Cortex of kidney (tissue), 1 donor: ENCODE measurements around the gene ZC3HAV1L.
"Not testable (repeated sequence)": the region's sequence is repeated elsewhere in the genome, so short reads cannot be mapped to it uniquely, and the experiment has no call there.

ENCODE experiments used
- DNase-seq: peaks from one replicate; lab custom pipeline; 2025; lab: John Stamatoyannopoulos, UW

The ZC3HAV1L gene

GRCh38 chr7:139051655-139052054, 15.8 kb upstream of the ZC3HAV1L start:
- DNase-seq: no peak

DNA sequence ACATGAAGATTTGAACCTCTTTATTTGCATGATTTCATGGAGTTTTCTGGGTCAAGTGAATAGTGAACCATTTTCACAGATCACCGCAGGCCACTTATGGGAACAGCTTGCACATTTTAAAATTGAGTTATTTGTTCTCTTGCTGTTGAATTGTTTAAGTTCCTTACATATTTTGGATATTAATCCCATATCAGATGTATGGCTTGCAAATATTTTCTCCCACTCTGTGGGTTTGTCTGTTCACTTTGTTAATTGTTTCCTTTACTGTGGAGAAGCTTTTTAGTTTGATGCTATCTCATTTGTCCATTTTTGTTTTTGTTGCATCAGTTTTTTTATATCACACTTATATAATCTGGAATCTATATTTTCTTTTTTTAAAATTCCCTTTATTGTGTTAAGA, 14.1 kb upstream of the ZC3HAV1L start:
- DNase-seq: no peak

DNA sequence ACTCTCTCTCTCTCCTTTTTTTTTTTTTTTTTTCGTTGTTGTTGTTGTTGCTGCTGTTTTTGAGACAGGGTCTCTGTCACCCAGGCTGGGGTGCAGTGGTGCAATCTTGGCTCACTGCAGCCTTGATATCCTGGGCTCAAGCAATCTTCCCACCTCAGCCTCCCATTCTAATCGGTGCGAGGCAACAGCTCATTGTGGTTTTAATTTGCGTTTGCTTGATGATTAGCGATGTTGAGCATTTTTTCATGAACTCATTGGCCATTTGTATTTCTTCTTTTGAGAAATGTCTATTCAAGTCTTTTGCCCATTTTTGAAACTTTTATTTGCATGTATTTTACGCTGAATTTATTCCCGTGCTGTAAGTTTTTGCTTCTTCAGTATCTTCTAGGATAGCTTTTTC, 13.3 kb upstream of the ZC3HAV1L start:
- no peak for DNase-seq

DNA sequence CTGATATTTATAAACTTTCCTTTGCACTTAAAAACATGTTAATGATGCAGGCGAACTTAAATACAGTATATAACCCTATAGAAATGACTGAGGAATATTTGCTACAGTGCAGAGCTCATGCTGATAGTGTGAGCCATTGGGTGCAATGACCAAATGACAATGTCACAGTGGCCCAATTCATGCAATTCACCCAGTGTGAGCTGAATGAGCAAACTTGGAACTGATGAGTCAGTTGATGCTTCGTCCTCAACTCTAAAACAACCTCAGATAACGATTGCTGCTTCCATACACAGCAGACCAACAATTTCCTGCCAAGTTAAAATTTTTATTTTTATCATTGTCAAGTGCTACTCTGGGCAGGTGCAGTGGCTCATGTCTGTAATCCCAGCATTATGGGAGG, 12.1 kb upstream of the ZC3HAV1L start:
- DNase-seq: no peak

DNA sequence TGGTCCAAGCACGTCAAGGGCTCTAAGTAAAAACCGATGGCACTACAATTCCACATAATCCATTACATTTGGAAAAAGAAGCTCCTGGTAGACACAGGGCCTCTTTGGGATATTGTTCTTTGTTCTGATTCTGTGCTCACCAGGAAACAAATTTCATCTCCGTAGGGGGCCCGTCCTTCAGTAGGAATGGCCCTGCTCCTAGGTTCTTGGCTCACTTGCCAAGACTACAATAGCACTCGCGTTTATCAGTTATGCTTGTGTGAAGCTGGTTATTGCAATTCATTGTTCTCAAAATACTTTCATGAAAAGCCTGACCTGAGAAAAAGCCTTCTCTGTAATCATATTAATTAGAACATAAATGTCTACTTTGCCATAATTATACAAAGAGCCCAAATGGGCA, 10.3 kb upstream of the ZC3HAV1L start:
- no peak for DNase-seq

GRCh38 chr7:139044813-139045794, 9.3 kb upstream of the ZC3HAV1L start:
- no peak for DNase-seq

GRCh38 chr7:139043823-139044812, 8.3 kb upstream of the ZC3HAV1L start:
- no peak for DNase-seq

DNA sequence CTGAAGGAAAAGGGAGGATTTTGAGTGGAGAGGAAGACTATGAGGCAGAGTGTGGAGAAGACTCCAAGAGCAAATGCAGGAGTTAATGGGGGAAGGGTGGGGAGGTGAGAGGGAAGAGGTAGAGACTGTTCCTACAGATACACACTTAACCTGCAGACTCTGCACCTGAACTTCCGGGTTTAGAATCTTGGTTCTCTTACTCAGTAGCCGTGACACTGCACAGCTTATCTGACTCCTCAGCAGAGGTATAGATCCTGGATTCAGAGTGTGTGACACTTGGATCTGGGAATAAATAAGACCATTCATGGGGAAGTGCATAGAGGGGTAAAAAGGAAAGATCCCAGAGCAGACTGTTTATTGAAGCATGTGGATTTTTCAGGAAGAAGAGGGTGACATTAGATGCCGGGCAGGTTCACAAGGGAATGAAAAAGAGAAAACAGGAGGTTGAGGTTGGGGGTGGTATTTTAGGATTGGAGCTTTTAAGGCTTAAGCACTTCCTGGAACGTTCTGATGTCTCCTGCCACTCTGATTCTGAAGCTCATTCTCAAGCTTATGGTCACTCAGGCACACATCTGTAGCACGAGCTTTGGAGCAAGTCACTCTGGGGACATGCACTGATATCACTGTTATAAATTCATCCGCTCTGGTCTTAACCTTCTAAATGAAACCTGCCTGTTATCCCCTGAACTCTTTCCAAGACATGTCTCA, 5.7 kb upstream of the ZC3HAV1L start:
- no peak for DNase-seq

DNA sequence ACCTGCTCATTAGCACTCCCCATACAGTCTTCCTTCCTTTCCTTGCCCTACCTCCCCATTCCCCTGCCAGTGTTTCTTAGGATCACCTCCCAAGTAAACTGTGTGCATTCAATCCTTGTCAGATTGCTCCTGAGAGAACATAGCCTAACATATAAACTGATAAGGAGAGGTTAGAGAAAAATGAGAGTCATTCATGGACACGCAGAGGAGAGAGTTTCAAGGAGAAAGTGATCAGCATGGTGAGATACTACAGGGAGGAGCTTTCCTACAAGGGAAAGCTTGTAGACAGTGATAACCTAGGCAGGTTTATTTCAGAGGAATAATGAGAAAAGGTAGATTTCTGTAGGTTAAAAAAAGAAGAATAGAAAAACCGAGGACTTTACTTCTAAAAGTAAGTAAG, 2.8 kb upstream of the ZC3HAV1L start:
- no peak for DNase-seq

DNA sequence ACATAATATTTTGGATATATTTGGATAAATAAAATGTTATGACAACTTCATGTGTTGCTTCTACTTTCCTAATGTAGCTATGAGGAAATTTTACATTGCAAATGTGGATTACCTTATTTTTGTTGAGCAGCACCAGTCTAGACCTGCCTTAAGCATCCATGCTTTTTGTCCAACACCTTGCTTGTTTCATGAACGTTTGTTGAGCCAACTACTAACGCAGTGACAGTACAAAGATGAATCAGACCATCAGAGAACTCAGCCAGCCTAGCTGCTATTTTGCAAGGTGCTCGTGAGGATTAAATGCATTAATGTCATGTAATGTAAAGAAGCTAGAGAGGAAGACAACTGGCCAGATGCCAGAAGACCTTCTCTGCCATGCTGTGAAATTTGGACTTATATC, 1.1 kb upstream of the ZC3HAV1L start:
- DNase-seq: no peak

DNA sequence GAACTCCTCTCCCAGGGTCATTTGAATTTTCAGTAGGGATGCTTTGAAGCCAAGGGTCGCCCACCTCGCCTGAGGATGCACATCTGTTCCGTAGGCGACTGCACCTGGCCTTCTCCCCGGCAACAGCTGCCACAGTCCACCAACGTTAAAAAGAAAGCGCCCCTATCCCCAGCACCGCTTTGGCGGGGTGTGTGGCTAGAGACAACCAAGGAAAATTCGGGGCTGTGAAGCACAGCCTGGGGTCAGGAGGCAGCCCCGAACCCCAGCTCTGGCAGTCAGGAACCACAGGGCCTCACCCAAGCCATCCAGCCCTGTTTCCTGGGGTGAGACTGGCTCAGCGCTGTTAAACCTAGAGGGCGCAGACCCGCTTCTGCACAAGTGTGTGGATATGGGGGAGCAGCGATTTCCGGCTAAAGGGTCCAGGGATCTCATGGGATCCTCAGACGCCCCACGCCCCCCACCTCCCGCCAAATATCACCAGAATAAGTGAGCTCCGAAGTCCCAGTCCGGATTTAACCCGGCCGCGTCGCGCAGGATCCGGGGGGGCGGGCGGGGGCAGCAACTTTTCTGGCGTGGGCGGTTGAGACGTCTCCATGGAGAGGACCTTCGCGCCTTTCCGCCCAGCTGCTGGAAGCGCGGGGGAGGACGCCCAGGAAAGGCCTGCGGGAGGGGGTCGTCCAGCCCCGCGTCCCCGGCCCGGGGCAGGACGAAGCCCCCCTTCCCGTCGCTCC, 822 bp downstream of the ZC3HAV1L start:
- DNase-seq: no peak

DNA sequence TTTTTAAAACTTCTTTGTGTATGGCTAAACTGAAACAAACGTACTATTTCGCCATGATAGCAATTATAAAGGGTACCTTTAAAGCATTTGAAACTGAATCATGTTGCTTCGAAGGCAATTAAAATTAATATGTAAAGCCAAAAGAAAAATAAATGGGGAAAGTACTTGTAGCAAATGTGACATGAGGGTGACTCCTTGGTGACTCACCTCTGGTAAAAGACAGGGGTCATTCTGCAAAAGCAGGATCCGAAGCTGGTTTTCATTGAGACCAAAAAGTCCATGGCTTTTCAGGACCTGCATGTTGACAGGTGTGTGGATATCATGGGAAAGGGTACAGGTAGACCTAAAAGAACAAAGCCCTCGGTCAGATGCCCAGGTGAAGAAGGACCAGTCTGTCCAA, 1.5 kb downstream of the ZC3HAV1L start:
- DNase-seq: no peak

DNA sequence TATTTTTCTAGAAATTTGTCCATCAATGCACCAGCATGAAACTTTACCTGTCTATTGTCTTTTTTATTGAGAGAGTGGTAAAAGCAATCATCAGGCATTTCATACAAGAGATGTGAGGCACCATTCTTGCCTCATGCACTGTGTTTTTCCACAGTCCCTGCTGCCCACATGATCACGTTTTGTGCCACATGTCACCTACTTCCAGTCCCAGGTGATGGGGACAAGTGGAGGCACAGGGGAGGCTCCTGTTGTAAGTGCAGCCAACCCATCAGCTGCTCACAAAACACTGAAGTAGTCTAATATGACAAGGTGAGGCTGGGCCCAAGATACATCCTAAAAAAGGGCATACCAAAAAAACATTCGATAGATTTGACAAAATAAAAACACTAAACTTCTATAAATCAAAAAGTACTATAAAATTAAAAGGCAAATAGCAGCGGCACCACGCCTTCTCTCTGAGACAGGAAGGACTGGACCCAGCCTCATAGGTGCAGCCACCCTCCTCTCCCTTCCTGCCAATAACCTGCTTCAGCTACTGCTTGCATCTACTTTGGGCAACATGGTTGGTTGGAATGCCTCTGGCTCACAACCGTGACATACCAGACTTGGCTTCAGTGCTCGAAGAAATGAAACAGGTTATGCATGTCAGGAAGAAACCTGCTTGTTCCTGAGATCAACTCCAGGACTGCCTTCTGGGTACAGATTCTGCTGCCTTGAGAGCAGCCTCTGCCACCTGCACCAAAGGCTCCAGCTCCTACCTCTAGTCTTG, 2.3 kb downstream of the ZC3HAV1L start:
- no peak for DNase-seq

DNA sequence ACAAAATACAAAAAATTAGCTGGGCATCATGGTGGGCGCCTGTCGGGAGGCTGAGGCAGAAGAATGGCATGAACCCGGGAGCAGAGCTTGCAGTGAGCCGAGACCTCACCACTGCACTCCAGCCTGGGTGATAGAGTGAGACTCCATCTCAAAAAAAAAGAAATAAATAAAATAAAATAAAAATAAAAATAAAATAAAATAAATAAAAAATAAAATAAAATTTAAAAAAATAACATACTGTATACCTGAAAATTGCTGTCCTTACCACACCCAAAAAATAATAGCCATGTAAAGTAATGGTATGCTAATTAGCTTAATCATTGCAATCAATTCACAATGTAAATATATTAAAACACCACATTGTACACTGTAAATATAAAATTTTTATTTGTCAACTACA, 3.4 kb downstream of the ZC3HAV1L start:
- no peak for DNase-seq

- no peak for DNase-seq
These were observed 6.5 kb downstream of the ZC3HAV1L start for GRCh38 chr7:139029353-139029752.

- no peak for DNase-seq
These were observed 9.3 kb downstream of the ZC3HAV1L start for GRCh38 chr7:139026551-139026950.

DNA sequence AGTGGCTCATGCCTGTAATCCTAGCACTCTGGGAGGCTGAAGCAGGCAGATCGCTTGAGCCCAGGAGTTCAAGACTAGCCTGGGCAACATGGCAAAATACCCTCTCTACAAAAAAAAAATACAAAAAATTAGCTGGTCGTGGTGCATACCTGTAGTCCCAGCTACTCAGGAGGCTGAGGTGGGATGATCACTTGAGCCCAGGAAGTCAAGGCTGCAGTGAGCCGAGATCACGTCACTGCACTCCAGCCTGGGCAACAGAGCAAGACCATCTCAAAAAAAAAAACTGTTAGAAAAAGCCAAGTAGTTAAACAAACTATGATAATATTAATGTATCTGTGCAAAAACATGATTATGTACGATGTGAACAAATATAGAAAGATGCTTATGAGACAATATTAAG, 10.0 kb downstream of the ZC3HAV1L start:
- not testable (repeated sequence) for DNase-seq

- no peak for DNase-seq
These were observed 12.8 kb downstream of the ZC3HAV1L start for GRCh38 chr7:139023076-139023475.

- DNase-seq: no peak
These were observed 13.6 kb downstream of the ZC3HAV1L start for GRCh38 chr7:139022286-139022685.

GRCh38 chr7:139018910-139019309, 16.9 kb downstream of the ZC3HAV1L start:
- no peak for DNase-seq
